SK-N-SH (cell line): Measurements from ENCODE around the gene EZH1. TPM values are rescaled to one million over a fixed set of nuclear protein-coding genes. Genes with fewer than 3 reads are reported as not detected.
A peak's percentile ranks its signal among the peaks of the same experiment; 100 is the strongest.

Experiments
- CTCF ChIA-PET: fragments of 300-600, 350-600 bp; formaldehyde crosslinking; extraction: SDS; loops from one replicate; lab custom pipeline; 2021; lab: Yijun Ruan, JAX
- POLR2A ChIA-PET: fragments of 350-600 bp; sonication (Branson Sonifier 250); formaldehyde crosslinking; extraction: SDS; loops from one replicate; lab custom pipeline; 2020; ENCODE audit warnings: antibody characterized with exemption, inconsistent platforms; lab: Yijun Ruan, JAX
- DNase-seq: peaks from one replicate; pipeline ENCODE4 v3.0.0; 2012
- H2AFZ ChIP-seq: fragments of 200-600 bp; sonication (generic); 2 replicates; pipeline ENCODE4 v1.8.1; 2016; ENCODE audit warnings: antibody characterized with exemption, mild to moderate bottlenecking, low read depth
- H3F3A ChIP-seq: fragments of 200-600 bp; sonication (generic); replicated peaks from 2 replicates; pipeline ENCODE3; 2016; ENCODE audit warnings: antibody characterized with exemption, mild to moderate bottlenecking; ENCODE audit not compliant: insufficient read depth
- H3K27ac ChIP-seq, 2 experiments: fragments of 200-500 bp in 1 of 2; fragments of 200-600 bp in 1 of 2; sonication (Bioruptor generic) in 1 of 2; sonication (generic), shearing (Covaris generic) in 1 of 2; 2 replicates each; pipeline versions ENCODE4 v1.5.1 to v1.6.1; 2014 to 2016; ENCODE audit warnings: low read depth in 2 of 2, inconsistent platforms in 1 of 2, low read length in 1 of 2, mild to moderate bottlenecking in 1 of 2, mixed read lengths in 1 of 2
- H3K27me3 ChIP-seq: fragments of 200-600 bp; sonication (generic), shearing (Covaris generic); 2 replicates; pipeline ENCODE4 v1.6.1; 2016; ENCODE audit warnings: mixed run types; ENCODE audit not compliant: insufficient read depth
- H3K36me3 ChIP-seq, 2 experiments: fragments of 200-500 bp in 1 of 2; fragments of 200-600 bp in 1 of 2; sonication (Bioruptor generic) in 1 of 2; sonication (generic) in 1 of 2; replicated peaks in 1 of 2; 2 replicates each; pipeline versions ENCODE3 to v1.5.1; 2014 to 2016; ENCODE audit warnings: low read length in 1 of 2, mild to moderate bottlenecking in 1 of 2; ENCODE audit not compliant: insufficient read depth in 2 of 2, control insufficient read depth in 1 of 2
- H3K4me1 ChIP-seq, 2 experiments: fragments of 200-500 bp in 1 of 2; fragments of 200-600 bp in 1 of 2; sonication (Bioruptor generic) in 1 of 2; sonication (generic), shearing (Covaris generic) in 1 of 2; 2 replicates each; pipeline versions ENCODE4 v1.5.1 to v1.6.1; 2014 to 2016; ENCODE audit warnings: low read depth in 1 of 2, low read length in 1 of 2, mixed run types in 1 of 2; ENCODE audit not compliant: insufficient read depth in 2 of 2, control insufficient read depth in 1 of 2
- H3K4me2 ChIP-seq: fragments of 200-600 bp; sonication (generic), shearing (Covaris generic); 2 replicates; pipeline ENCODE4 v1.6.1; 2017; ENCODE audit warnings: mixed run types
- H3K4me3 ChIP-seq, 2 experiments: fragments of 200-500 bp in 1 of 2; fragments of 200-600 bp in 1 of 2; sonication (Bioruptor generic) in 1 of 2; sonication (generic), shearing (Covaris generic) in 1 of 2; 2 replicates each; pipeline versions ENCODE4 v1.5.1 to v1.8.1; 2014 to 2016; ENCODE audit warnings: low read depth in 2 of 2, inconsistent platforms in 1 of 2, low read length in 1 of 2, mild to moderate bottlenecking in 1 of 2, mixed read lengths in 1 of 2, moderate library complexity in 1 of 2
- H3K79me2 ChIP-seq: fragments of 200-600 bp; sonication (generic); 2 replicates; pipeline ENCODE4 v1.8.1; 2017; ENCODE audit warnings: mild to moderate bottlenecking; ENCODE audit not compliant: insufficient read depth
- H3K9ac ChIP-seq: fragments of 200-600 bp; sonication (generic); 2 replicates; pipeline ENCODE4 v1.6.1; 2017; ENCODE audit warnings: mixed run types
- H3K9me2 ChIP-seq: fragments of 200-600 bp; sonication (generic); 2 replicates; pipeline ENCODE4 v1.6.1; 2017; ENCODE audit warnings: mixed run types
- H3K9me3 ChIP-seq: fragments of 200-600 bp; sonication (generic); 2 replicates; pipeline ENCODE4 v1.6.1; 2017; ENCODE audit warnings: mixed run types, mild to moderate bottlenecking, moderate library complexity
- H4K20me1 ChIP-seq: fragments of 200-600 bp; sonication (generic); 2 replicates; pipeline ENCODE4 v1.6.1; 2017; ENCODE audit warnings: mild to moderate bottlenecking, mixed run types; ENCODE audit not compliant: insufficient read depth
- ELF1 ChIP-seq: IDR thresholded peaks from 2 replicates; pipeline ENCODE4 v1.4.0; 2012
- EP300 ChIP-seq, 2 experiments: IDR thresholded peaks; 2 replicates each; pipeline versions ENCODE4 v1.4.0 to v1.6.1; 2012; ENCODE audit warnings: borderline replicate concordance in 1 of 2, low read depth in 1 of 2, low read length in 1 of 2
- EZH2phosphoT487 ChIP-seq: fragments of 200-600 bp; sonication (generic); IDR thresholded peaks from 2 replicates; pipeline ENCODE4 v1.6.1; 2017; ENCODE audit warnings: low read depth, mixed run types, mild to moderate bottlenecking, antibody characterized with exemption, moderate library complexity, borderline replicate concordance
- FOXM1 ChIP-seq: IDR thresholded peaks from 2 replicates; pipeline ENCODE4 v1.4.0; 2012; ENCODE audit warnings: low read depth, mild to moderate bottlenecking
- GABPA ChIP-seq: IDR thresholded peaks from 2 replicates; pipeline ENCODE4 v1.4.0; 2012; ENCODE audit warnings: low read depth, mild to moderate bottlenecking
- GATA2 ChIP-seq: sonication (generic); formaldehyde crosslinking; IDR thresholded peaks from 2 replicates; pipeline ENCODE4 v1.5.0; 2020; ENCODE audit warnings: mild to moderate bottlenecking, missing genetic modification reagents
- NFIC ChIP-seq: IDR thresholded peaks from 2 replicates; pipeline ENCODE4 v1.4.0; 2012; ENCODE audit warnings: borderline replicate concordance
- NRF1 ChIP-seq: IDR thresholded peaks from 2 replicates; pipeline ENCODE4 v1.6.1; 2012; ENCODE audit warnings: low read depth, mild to moderate bottlenecking, low read length
- POLR2AphosphoS5 ChIP-seq: IDR thresholded peaks from 2 replicates; pipeline ENCODE4 v1.6.1; 2012; ENCODE audit warnings: low read depth, low read length
- RAD21 ChIP-seq: IDR thresholded peaks from 2 replicates; pipeline ENCODE4 v1.6.1; 2012; ENCODE audit warnings: mild to moderate bottlenecking, low read length
- RXRA ChIP-seq: IDR thresholded peaks from 2 replicates; pipeline ENCODE4 v1.4.0; 2012; ENCODE audit warnings: low read depth, mild to moderate bottlenecking, borderline replicate concordance
- SIN3A ChIP-seq: IDR thresholded peaks from 2 replicates; pipeline ENCODE4 v1.6.1; 2012; ENCODE audit warnings: low read depth, mild to moderate bottlenecking, low read length, moderate library complexity, borderline replicate concordance
- TCF12 ChIP-seq: IDR thresholded peaks from 2 replicates; pipeline ENCODE4 v1.4.0; 2012
- TEAD4 ChIP-seq: IDR thresholded peaks from 2 replicates; pipeline ENCODE4 v1.4.0; 2012; ENCODE audit warnings: mild to moderate bottlenecking, borderline replicate concordance; ENCODE audit not compliant: insufficient read depth
- USF1 ChIP-seq: IDR thresholded peaks from 2 replicates; pipeline ENCODE4 v1.4.0; 2012; ENCODE audit warnings: low read depth, borderline replicate concordance
- WGBS: methylation state at CpG from one replicate; pipeline ENCODE4 v1.1.6; 2017; ENCODE audit warnings: low lambda C conversion rate; 5-methylcytosine and 5-hydroxymethylcytosine counted together
- polyA plus RNA-seq, 3 experiments: library from polyadenylated mRNA; depleted of rRNA; stranded (reverse); fragments of >200 nt; gene quantifications; 2 replicates each; pipeline ENCODE4 v1.2.3, GENCODE V29; 2012
- TF ChIP-seq, protein P1 (sequence below): fragments of 150-350 bp; IDR thresholded peaks from 2 replicates; pipeline ENCODE4 v1.6.1; 2016; ENCODE audit warnings: mild to moderate bottlenecking, low read depth, low read length
- TF ChIP-seq, protein P2 (sequence below): IDR thresholded peaks from 2 replicates; pipeline ENCODE4 v1.4.0; 2012; ENCODE audit warnings: low read depth, borderline replicate concordance

The EZH1 gene
- polyA plus RNA-seq, 1 of the 3 experiments (the other 2 are of a cell fraction), result 28.6 TPM

GRCh38 chr17:42685831-42686230 is 59.0 kb downstream of the EZH1 start:
- no peak for TF ChIP-seq TCF12
- TF ChIP-seq NFIC, result no peak
- TF ChIP-seq ELF1, result no peak
- TF ChIP-seq GATA2 (CRISPR knock-in tag), result no peak
- TF ChIP-seq EP300 (IDR thresholded peaks at IDR 0.05; ENCODE audit: borderline replicate concordance in 1 of 2, low read depth in 1 of 2, low read length in 1 of 2), result no peak
- TF ChIP-seq NRF1, result no peak
- TF ChIP-seq, protein P1, sequence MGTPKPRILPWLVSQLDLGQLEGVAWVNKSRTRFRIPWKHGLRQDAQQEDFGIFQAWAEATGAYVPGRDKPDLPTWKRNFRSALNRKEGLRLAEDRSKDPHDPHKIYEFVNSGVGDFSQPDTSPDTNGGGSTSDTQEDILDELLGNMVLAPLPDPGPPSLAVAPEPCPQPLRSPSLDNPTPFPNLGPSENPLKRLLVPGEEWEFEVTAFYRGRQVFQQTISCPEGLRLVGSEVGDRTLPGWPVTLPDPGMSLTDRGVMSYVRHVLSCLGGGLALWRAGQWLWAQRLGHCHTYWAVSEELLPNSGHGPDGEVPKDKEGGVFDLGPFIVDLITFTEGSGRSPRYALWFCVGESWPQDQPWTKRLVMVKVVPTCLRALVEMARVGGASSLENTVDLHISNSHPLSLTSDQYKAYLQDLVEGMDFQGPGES, result no peak
- no peak for TF ChIP-seq USF1
- no peak for TF ChIP-seq GABPA
- no peak for TF ChIP-seq SIN3A
- TF ChIP-seq RXRA, result no peak
- peaks cover 8 to 30% of the 10 kb centered on the region in 2 experiments for H3K36me3 ChIP-seq
- no peak overlapping the region for H3K27ac ChIP-seq
- peaks cover 0 to 16% of the 10 kb centered on the region in 2 experiments; a peak in 2 of 4 replicates for H3K4me1 ChIP-seq
- no peaks in the 10 kb centered on the region for H3K27me3 ChIP-seq
- H2AFZ ChIP-seq, result no peak overlapping the region
- H3K4me2 ChIP-seq, result no peak overlapping the region
- H3K4me3 ChIP-seq, result no peak overlapping the region
- no peaks in the 10 kb centered on the region for H3K9me2 ChIP-seq
- CTCF ChIA-PET, result interaction anchor here (0.6 to 4.2 kb wide), 3 partner anchors 18 to 108 kb away, joined by 3 to 47 read pairs (median 5); partner anchors contain the start of gene PSMC3IP
- peak; percentile 12 for DNase-seq
- H4K20me1 ChIP-seq, result no peaks in the 10 kb centered on the region
- WGBS, result 93% methylated on average over 13 of the region's 14 CpGs
- POLR2A ChIA-PET, result no interaction called here
- no peaks in the 10 kb centered on the region for H3K9me3 ChIP-seq
- H3F3A ChIP-seq, result peaks cover 13% of the 10 kb centered on the region
- no peak overlapping the region for H3K9ac ChIP-seq
- H3K79me2 ChIP-seq, result peaks cover 5% of the 10 kb centered on the region

DNA sequence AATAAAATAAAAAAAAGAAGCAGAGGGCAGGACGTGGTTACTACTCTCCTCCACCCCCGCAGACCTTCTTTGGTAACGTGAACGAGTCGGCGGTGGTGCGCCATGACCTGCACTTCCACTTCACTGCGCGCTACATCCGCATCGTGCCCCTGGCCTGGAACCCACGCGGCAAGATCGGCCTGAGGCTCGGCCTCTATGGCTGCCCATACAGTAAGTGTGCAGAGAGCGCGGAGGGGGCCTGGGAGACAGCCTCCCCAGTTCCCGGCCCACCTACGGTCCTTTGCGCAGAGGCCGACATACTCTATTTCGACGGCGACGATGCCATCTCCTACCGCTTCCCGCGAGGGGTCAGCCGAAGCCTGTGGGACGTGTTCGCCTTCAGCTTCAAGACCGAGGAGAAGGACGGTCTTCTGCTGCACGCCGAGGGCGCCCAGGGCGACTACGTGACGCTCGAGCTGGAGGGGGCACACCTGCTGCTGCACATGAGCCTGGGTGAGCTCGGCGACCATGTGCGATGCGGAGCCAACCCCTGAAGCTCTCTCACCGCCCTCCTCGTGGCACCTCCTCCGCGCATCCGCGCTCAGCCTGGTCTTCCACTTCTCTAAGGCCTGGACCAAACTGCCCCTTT is 59.8 kb downstream of the EZH1 start:
- Histone ChIP-seq H2AFZ (no peak overlapping the region), H3K9ac (no peak overlapping the region), H3K4me1 (peaks cover 0 to 23% of the 10 kb centered on the region in 2 experiments; a peak in 2 of 4 replicates), H3K4me2 (no peak overlapping the region), H3K27me3 (no peaks in the 10 kb centered on the region), H4K20me1 (no peaks in the 10 kb centered on the region), H3F3A (peaks cover 16% of the 10 kb centered on the region), H3K27ac (no peak overlapping the region), H3K9me2 (no peaks in the 10 kb centered on the region), H3K9me3 (no peaks in the 10 kb centered on the region), H3K4me3 (no peak overlapping the region), H3K36me3 (peaks cover 7 to 30% of the 10 kb centered on the region in 2 experiments), H3K79me2 (peaks cover 5% of the 10 kb centered on the region)
- CTCF ChIA-PET, result interaction anchor here (2.0 to 4.2 kb wide), 2 partner anchors 17 to 107 kb away, joined by 5 to 47 read pairs; partner anchors contain the start of gene PSMC3IP
- POLR2A ChIA-PET, result no interaction called here
- TF ChIP-seq RXRA (no peak), POLR2AphosphoS5 (no peak), EZH2phosphoT487 (no peak), NFIC (no peak), FOXM1 (no peak), TEAD4 (no peak), RAD21 (no peak), GATA2 (CRISPR knock-in tag) (no peak)
- TF ChIP-seq, protein P2, sequence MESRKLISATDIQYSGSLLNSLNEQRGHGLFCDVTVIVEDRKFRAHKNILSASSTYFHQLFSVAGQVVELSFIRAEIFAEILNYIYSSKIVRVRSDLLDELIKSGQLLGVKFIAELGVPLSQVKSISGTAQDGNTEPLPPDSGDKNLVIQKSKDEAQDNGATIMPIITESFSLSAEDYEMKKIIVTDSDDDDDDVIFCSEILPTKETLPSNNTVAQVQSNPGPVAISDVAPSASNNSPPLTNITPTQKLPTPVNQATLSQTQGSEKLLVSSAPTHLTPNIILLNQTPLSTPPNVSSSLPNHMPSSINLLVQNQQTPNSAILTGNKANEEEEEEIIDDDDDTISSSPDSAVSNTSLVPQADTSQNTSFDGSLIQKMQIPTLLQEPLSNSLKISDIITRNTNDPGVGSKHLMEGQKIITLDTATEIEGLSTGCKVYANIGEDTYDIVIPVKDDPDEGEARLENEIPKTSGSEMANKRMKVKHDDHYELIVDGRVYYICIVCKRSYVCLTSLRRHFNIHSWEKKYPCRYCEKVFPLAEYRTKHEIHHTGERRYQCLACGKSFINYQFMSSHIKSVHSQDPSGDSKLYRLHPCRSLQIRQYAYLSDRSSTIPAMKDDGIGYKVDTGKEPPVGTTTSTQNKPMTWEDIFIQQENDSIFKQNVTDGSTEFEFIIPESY, result no peak
- 96% methylated on average over 50 of the region's 50 CpGs for WGBS
- DNase-seq, result peak; percentile 9
